ENCODE measurements around the gene SZT2.

SZT2 gene

GRCh38 chr1:43445606-43446387, 56.1 kb downstream of the SZT2 start:
- DNase-seq (ENCODE audit: low spot score), result peak; percentile 59
- no peak for TF ChIP-seq CTCF (IDR thresholded peaks at IDR 0.05)
- Histone ChIP-seq H3K4me3 (no peak overlapping the region), H3K27ac (no peak overlapping the region)

- peak; percentile 40 for DNase-seq (ENCODE audit: low spot score)
- no peak for TF ChIP-seq CTCF (IDR thresholded peaks at IDR 0.05)
- no peak overlapping the region for H3K4me3 ChIP-seq
- no peak overlapping the region for H3K27ac ChIP-seq
Measured at GRCh38 chr1:43446388-43446740, 56.7 kb downstream of the SZT2 start.

DNA sequence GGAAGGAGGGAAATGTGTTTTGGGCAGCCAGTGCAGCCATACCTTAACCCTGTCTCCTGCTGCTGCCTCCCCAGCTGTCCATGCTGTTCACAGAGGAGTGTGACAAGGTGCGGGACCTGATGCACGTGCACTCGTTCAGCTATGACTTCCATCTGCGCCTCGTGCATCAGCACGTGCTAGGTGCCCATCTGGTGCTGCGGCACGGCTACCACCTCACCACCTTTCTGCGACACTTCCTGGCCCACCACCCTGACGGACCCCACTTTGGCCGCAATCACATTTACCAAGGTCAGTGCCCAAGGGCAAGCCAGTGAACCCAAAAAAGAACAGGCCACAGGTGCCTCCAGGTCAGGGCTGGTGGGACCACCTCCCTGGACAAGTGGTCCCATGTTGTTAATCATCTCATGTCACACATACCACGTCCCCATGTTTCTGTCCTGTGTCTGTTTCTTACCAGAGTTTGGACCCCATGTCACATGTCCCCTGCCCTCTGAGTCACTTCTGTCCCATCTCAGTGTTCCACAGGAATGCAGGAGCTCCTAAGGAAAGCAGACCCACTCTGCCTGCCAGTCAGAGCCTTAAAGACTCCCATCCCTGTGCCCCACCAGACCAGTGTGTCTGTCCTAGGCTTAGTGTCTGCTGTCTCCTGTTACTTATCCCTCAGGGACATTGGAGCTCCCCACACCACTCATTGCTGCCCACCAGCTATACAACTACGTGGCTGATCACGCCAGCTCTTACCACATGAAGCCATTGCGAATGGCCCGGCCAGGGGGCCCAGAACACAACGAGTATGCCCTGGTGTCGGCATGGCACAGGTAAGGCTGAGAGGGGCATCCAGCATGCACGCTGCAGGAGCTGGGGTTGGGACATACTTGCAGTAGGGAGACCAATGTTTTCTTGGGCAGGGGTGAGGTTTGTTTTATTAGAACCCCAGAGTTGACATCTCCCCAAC, 57.5 kb downstream of the SZT2 start:
- peak; percentile 63 for DNase-seq (ENCODE audit: low spot score)
- Histone ChIP-seq H3K4me3 (no peak overlapping the region), H3K27ac (no peak overlapping the region)
- TF ChIP-seq CTCF (IDR thresholded peaks at IDR 0.05), result no peak

- DNase-seq (ENCODE audit: low spot score), result peak; percentile 69
- TF ChIP-seq CTCF (IDR thresholded peaks at IDR 0.05), result no peak
- no peak overlapping the region for H3K27ac ChIP-seq
- no peak overlapping the region for H3K4me3 ChIP-seq
Measured at GRCh38 chr1:43447891-43448708, 58.4 kb downstream of the SZT2 start.

- no peak overlapping the region for H3K27ac ChIP-seq
- no peak for TF ChIP-seq CTCF (IDR thresholded peaks at IDR 0.05)
- H3K4me3 ChIP-seq, result no peak overlapping the region
- peak; percentile 65 for DNase-seq (ENCODE audit: low spot score)
Measured at GRCh38 chr1:43448955-43449707, 59.4 kb downstream of the SZT2 start.

DNA sequence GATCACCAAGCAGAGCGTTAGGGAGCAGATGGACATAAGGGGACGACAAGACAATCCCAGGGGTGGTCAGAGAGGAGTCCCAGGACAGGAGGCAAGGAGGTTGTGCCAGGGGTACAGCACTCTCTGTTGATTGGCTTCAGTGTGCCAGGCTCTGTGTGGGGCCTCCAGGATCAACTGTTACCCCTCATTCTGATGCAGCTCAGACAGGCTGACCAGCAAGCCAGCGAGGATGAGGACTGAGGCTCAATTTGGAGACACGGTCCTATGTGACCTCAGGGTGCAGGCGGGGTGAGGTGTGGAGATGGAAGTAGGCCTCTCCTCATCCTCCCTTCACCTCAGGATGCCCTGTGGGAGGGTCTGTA, 60.0 kb downstream of the SZT2 start:
- Histone ChIP-seq H3K27ac (no peak overlapping the region), H3K4me3 (no peak overlapping the region)
- no peak for TF ChIP-seq CTCF (IDR thresholded peaks at IDR 0.05)
- DNase-seq (ENCODE audit: low spot score), result peak; percentile 45

All from coronary artery (tissue), 2 donors.